Omental fat pad (tissue), 4 donors: Measurements from ENCODE around the gene KRTAP4-1. TPM values are rescaled to one million over a fixed set of nuclear protein-coding genes. Genes with fewer than 3 reads are reported as not detected.

Experiments used
- small RNA-seq: library from RNA; depleted of rRNA; stranded (forward); fragments of <200 nt; gene quantifications from one replicate; pipeline ENCODE3, GENCODE V24; 2016
- total RNA-seq, 4 donors: library from RNA; depleted of rRNA; stranded (reverse); fragments of >200 nt; gene quantifications; one replicate each; pipeline ENCODE4 v1.1.0, GENCODE V29; 2016

KRTAP4-1 gene
- total RNA-seq, 4 donors from 2014 or later: not detected

Small RNA genes within 50 kb of the gene (small RNA-seq; reads per million reads assigned to genes)
- gene KRTAP4-17P: not detected

Other genes starting within 250 kb of the KRTAP4-1 start
- gene KRT23, start 247.3 kb downstream of the KRTAP4-1 start, total RNA-seq: 1 to 10 TPM in 1 of 4 donors, not detected in 3; 4.3 TPM
- gene KRT39, start 218.0 kb downstream of the KRTAP4-1 start, total RNA-seq: not detected
- gene KRT40, start 200.6 kb downstream of the KRTAP4-1 start, total RNA-seq: not detected
- not detected for gene KRTAP3-3, start 190.7 kb downstream of the KRTAP4-1 start, total RNA-seq
- gene KRTAP3-2, start 185.0 kb downstream of the KRTAP4-1 start, total RNA-seq: not detected
- gene KRTAP3-1, start 175.8 kb downstream of the KRTAP4-1 start, total RNA-seq: not detected
- not detected for gene KRTAP1-5, start 157.7 kb downstream of the KRTAP4-1 start, total RNA-seq
- not detected for gene KRTAP1-4, start 154.7 kb downstream of the KRTAP4-1 start, total RNA-seq
- gene KRTAP1-3, start 150.0 kb downstream of the KRTAP4-1 start, total RNA-seq: not detected
- not detected for gene KRTAP1-1, start 143.5 kb downstream of the KRTAP4-1 start, total RNA-seq
- gene KRTAP2-1, start 137.6 kb downstream of the KRTAP4-1 start, total RNA-seq: not detected
- not detected for gene KRTAP2-2, start 129.7 kb downstream of the KRTAP4-1 start, total RNA-seq
- gene KRTAP2-3, start 124.8 kb downstream of the KRTAP4-1 start, total RNA-seq: not detected
- gene KRTAP2-4, start 119.0 kb downstream of the KRTAP4-1 start, total RNA-seq: not detected
- not detected for gene KRTAP4-7, start 100.8 kb downstream of the KRTAP4-1 start, total RNA-seq
- not detected for gene KRTAP4-8, start 86.8 kb downstream of the KRTAP4-1 start, total RNA-seq
- not detected for gene KRTAP4-16, start 82.7 kb downstream of the KRTAP4-1 start, total RNA-seq
- gene KRTAP4-9, start 79.5 kb downstream of the KRTAP4-1 start, total RNA-seq: not detected
- not detected for gene KRTAP4-11, start 66.5 kb downstream of the KRTAP4-1 start, total RNA-seq
- gene KRTAP4-12, start 60.7 kb downstream of the KRTAP4-1 start, total RNA-seq: not detected
- gene KRTAP4-6, start 44.4 kb downstream of the KRTAP4-1 start, total RNA-seq: not detected
- not detected for gene KRTAP4-5, start 35.1 kb downstream of the KRTAP4-1 start, total RNA-seq
- gene KRTAP4-4, start 24.2 kb downstream of the KRTAP4-1 start, total RNA-seq: not detected
- not detected for gene KRTAP4-3, start 16.7 kb downstream of the KRTAP4-1 start, total RNA-seq
- gene KRTAP4-2, start 6.7 kb downstream of the KRTAP4-1 start, total RNA-seq: not detected
- not detected for gene KRTAP9-1, start 5.0 kb upstream of the KRTAP4-1 start, total RNA-seq
- not detected for gene KRTAP9-2, start 41.7 kb upstream of the KRTAP4-1 start, total RNA-seq
- not detected for gene KRTAP9-3, start 47.5 kb upstream of the KRTAP4-1 start, total RNA-seq
- gene KRTAP9-8, start 53.1 kb upstream of the KRTAP4-1 start, total RNA-seq: not detected
- not detected for gene KRTAP9-4, start 64.8 kb upstream of the KRTAP4-1 start, total RNA-seq
- not detected for gene KRTAP9-9, start 70.5 kb upstream of the KRTAP4-1 start, total RNA-seq
- gene KRTAP9-6, start 80.5 kb upstream of the KRTAP4-1 start, total RNA-seq: not detected
- gene KRTAP9-7, start 90.8 kb upstream of the KRTAP4-1 start, total RNA-seq: not detected
- gene KRTAP29-1, start 117.9 kb upstream of the KRTAP4-1 start, total RNA-seq: not detected
- not detected for gene KRTAP16-1, start 124.4 kb upstream of the KRTAP4-1 start, total RNA-seq
- gene KRTAP17-1, start 130.8 kb upstream of the KRTAP4-1 start, total RNA-seq: not detected
- not detected for gene KRT33A, start 165.9 kb upstream of the KRTAP4-1 start, total RNA-seq
- not detected for gene KRT33B, start 184.9 kb upstream of the KRTAP4-1 start, total RNA-seq
- gene KRT34, start 197.4 kb upstream of the KRTAP4-1 start, total RNA-seq: not detected
- gene KRT31, start 212.7 kb upstream of the KRTAP4-1 start, total RNA-seq: not detected
- gene KRT37, start 239.7 kb upstream of the KRTAP4-1 start, total RNA-seq: not detected